MCF 10A (cell line): Measurements from ENCODE around the gene ARTN. TPM values are rescaled to one million over a fixed set of nuclear protein-coding genes. Genes with fewer than 3 reads are reported as not detected.

Source experiments
- BruUV-seq: library from RNA; stranded (reverse); fragments of 400-500 nt; replicated peaks from 2 replicates; lab custom pipeline; 2021; lab: Mats Ljungman, UMichigan
- CTCF ChIA-PET: fragments of 300-600 bp; sonication (Branson Sonifier 250); formaldehyde crosslinking; extraction: SDS; loops from one replicate; lab custom pipeline; 2021; ENCODE audit warnings: antibody characterized with exemption, inconsistent platforms; lab: Yijun Ruan, JAX
- POLR2A ChIA-PET: fragments of 300-600, 350-650 bp; sonication (Branson Sonifier 250); formaldehyde crosslinking; extraction: SDS; loops from one replicate; lab custom pipeline; 2020; ENCODE audit warnings: antibody characterized with exemption, inconsistent platforms; lab: Yijun Ruan, JAX
- DNase-seq: peaks from one replicate; pipeline ENCODE4 v3.0.0-alpha.2; 2018; ENCODE audit not compliant: unreplicated experiment
- H3K27ac Mint-ChIP-seq: one replicate; pipeline ENCODE4 v1.8.0; 2022; ENCODE audit warnings: mild to moderate bottlenecking, low read depth, mixed read lengths; ENCODE audit not compliant: unreplicated experiment
- H3K27me3 Mint-ChIP-seq: one replicate; pipeline ENCODE4 v1.8.0; 2022; ENCODE audit warnings: mixed read lengths; ENCODE audit not compliant: insufficient read depth, unreplicated experiment
- H3K36me3 Mint-ChIP-seq: one replicate; pipeline ENCODE4 v1.8.0; 2022; ENCODE audit warnings: mild to moderate bottlenecking, moderate library complexity, mixed read lengths; ENCODE audit not compliant: insufficient read depth, unreplicated experiment
- H3K4me1 Mint-ChIP-seq: one replicate; pipeline ENCODE4 v1.8.0; 2022; ENCODE audit warnings: mixed read lengths; ENCODE audit not compliant: insufficient read depth, unreplicated experiment
- H3K4me3 Mint-ChIP-seq: one replicate; pipeline ENCODE4 v1.8.0; 2022; ENCODE audit warnings: mild to moderate bottlenecking, moderate library complexity, mixed read lengths; ENCODE audit not compliant: unreplicated experiment
- H3K9me3 Mint-ChIP-seq: one replicate; pipeline ENCODE4 v1.8.0; 2022; ENCODE audit warnings: mixed read lengths; ENCODE audit not compliant: unreplicated experiment
- CTCF ChIP-seq: fragments of 200-600 bp; IDR thresholded peaks from one replicate; pipeline ENCODE4 v1.8.0; 2022; ENCODE audit warnings: antibody characterized with exemption, mild to moderate bottlenecking; ENCODE audit not compliant: unreplicated experiment
- intact Hi-C: fragments of 100-400 bp; cut with micrococcal nuclease; formaldehyde crosslinking; loops from 2 replicates; pipeline ENCODE4 v1.14.1; 2022
- total RNA-seq: library from RNA; stranded (reverse); gene quantifications from 2 replicates; pipeline ENCODE4 v1.2.3, GENCODE V29; 2022

The ARTN gene
- total RNA-seq, 1 experiment from 2014 or later = 1.9 TPM

GRCh38 chr1:43982808-43983207, 49.2 kb downstream of the ARTN start:
- ChIA-PET CTCF (no interaction called here), POLR2A (no interaction called here)
- no TSS peak for BruUV-seq
- H3K27ac Mint-ChIP-seq = no peak overlapping the region
- DNase-seq = no peak
- no peaks in the 10 kb centered on the region for H3K27me3 Mint-ChIP-seq
- H3K4me1 Mint-ChIP-seq = peaks cover 41% of the 10 kb centered on the region
- no peaks in the 10 kb centered on the region for H3K9me3 Mint-ChIP-seq
- H3K4me3 Mint-ChIP-seq = no peak overlapping the region
- TF ChIP-seq CTCF = no peak
- intact Hi-C loops = no loop called here
- peaks cover 21% of the 10 kb centered on the region for H3K36me3 Mint-ChIP-seq

- Mint-ChIP-seq H3K27me3 (no peaks in the 10 kb centered on the region), H3K9me3 (no peaks in the 10 kb centered on the region), H3K36me3 (peaks cover 21% of the 10 kb centered on the region), H3K4me3 (no peak overlapping the region), H3K4me1 (peaks cover 35% of the 10 kb centered on the region), H3K27ac (no peak overlapping the region)
- CTCF ChIA-PET = no interaction called here
- TF ChIP-seq CTCF = no peak
- DNase-seq = no peak
- intact Hi-C loops = no loop called here
- POLR2A ChIA-PET = no interaction called here
- no TSS peak for BruUV-seq
Observed at GRCh38 chr1:43983253-43983899, 49.8 kb downstream of the ARTN start.

GRCh38 chr1:43984855-43985254, 51.3 kb downstream of the ARTN start:
- BruUV-seq = no TSS peak
- no peak for DNase-seq
- Mint-ChIP-seq H3K4me1 (peaks cover 30% of the 10 kb centered on the region), H3K27me3 (no peaks in the 10 kb centered on the region), H3K36me3 (peaks cover 26% of the 10 kb centered on the region), H3K27ac (no peak overlapping the region), H3K4me3 (no peak overlapping the region), H3K9me3 (no peaks in the 10 kb centered on the region)
- CTCF ChIA-PET = interaction anchor here (0.6 kb wide), 1 partner anchor 26 kb away, joined by 3 read pairs; no protein-coding TSS in a partner anchor
- TF ChIP-seq CTCF = no peak
- intact Hi-C loops = no loop called here
- POLR2A ChIA-PET = no interaction called here

- DNase-seq = no peak
- Mint-ChIP-seq H3K27ac (peak overlapping the region; percentile 19), H3K9me3 (no peaks in the 10 kb centered on the region), H3K4me3 (no peak overlapping the region), H3K27me3 (no peaks in the 10 kb centered on the region), H3K36me3 (peaks cover 31% of the 10 kb centered on the region), H3K4me1 (peaks cover 21% of the 10 kb centered on the region)
- intact Hi-C loops = no loop called here
- ChIA-PET POLR2A (no interaction called here), CTCF (interaction anchor here (0.5 to 0.6 kb wide), 2 partner anchors 13 to 612 kb away, joined by 3 to 4 read pairs; no protein-coding TSS in a partner anchor)
- BruUV-seq = no TSS peak
- no peak for TF ChIP-seq CTCF
Observed at GRCh38 chr1:43985984-43986595, 52.5 kb downstream of the ARTN start.
